ENCODE data around the gene STAC3.

- TF ChIP-seq, protein P1, sequence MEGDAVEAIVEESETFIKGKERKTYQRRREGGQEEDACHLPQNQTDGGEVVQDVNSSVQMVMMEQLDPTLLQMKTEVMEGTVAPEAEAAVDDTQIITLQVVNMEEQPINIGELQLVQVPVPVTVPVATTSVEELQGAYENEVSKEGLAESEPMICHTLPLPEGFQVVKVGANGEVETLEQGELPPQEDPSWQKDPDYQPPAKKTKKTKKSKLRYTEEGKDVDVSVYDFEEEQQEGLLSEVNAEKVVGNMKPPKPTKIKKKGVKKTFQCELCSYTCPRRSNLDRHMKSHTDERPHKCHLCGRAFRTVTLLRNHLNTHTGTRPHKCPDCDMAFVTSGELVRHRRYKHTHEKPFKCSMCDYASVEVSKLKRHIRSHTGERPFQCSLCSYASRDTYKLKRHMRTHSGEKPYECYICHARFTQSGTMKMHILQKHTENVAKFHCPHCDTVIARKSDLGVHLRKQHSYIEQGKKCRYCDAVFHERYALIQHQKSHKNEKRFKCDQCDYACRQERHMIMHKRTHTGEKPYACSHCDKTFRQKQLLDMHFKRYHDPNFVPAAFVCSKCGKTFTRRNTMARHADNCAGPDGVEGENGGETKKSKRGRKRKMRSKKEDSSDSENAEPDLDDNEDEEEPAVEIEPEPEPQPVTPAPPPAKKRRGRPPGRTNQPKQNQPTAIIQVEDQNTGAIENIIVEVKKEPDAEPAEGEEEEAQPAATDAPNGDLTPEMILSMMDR (IDR thresholded peaks at IDR 0.05): no peak
- TF ChIP-seq POLR2A (IDR thresholded peaks at IDR 0.05): no peak
These were observed 27.7 kb upstream of the STAC3 start for GRCh38 chr12:57278465-57279381.
